ENCODE results near the gene HNRNPC. TPM values are rescaled to one million over a fixed set of nuclear protein-coding genes. Genes with fewer than 3 reads are reported as not detected.

HNRNPC gene
- total and polyA plus RNA-seq, 9 of the 15 experiments (the other 6 are each of a cell fraction or from before 2014, with no cell fraction given), result 679 to 1,557 (median 1,191) TPM

DNA sequence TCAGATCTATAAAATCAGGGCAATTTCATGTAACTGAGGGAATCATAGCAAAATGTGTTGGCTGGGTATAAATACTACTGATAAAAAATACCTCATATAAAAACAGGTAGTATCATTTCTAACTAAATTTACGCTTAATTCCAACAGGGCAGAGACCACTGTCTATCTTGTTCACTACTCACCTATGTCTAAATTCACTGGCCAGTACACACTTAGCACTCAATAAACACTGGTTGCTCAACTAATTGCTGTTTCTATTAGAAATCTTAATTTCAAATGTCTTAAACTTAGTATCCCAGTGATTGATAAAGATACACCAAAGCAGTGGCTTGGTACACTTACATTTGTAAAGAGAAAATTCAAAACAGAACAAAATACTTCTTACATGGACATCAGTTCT lies 55.6 kb downstream of the HNRNPC start:
- in situ Hi-C loops (cut with MboI), result no loop called here
- Histone ChIP-seq H3K27ac (ENCODE audit: extremely low read depth, low read depth, low read length) (no peak overlapping the region), H3K4me2 (ENCODE audit: insufficient read depth, low read length) (no peak overlapping the region), H3K36me3 (ENCODE audit: control insufficient read depth, insufficient read depth, low read length) (peaks cover 93% of the 10 kb centered on the region), H3K9me1 (ENCODE audit: control insufficient read depth, insufficient read depth, low read length) (no peaks in the 10 kb centered on the region), H2AFZ (ENCODE audit: low read depth, low read length) (no peak overlapping the region), H3K4me3 (no peak overlapping the region), H3K79me2 (ENCODE audit: control insufficient read depth, insufficient read depth, low read length) (peaks cover 65% of the 10 kb centered on the region), H3K27me3 (ENCODE audit: control insufficient read depth in 2 of 2, insufficient read depth in 2 of 2, low read length in 2 of 2) (no peaks in the 10 kb centered on the region), H4K20me1 (replicated peaks; ENCODE audit: control insufficient read depth, insufficient read depth, low read length) (peaks cover 5% of the 10 kb centered on the region; the same call in 1 of the 2 replicates), H3K4me1 (replicated peaks in 1 of 2; ENCODE audit: control insufficient read depth in 2 of 2, insufficient read depth in 2 of 2, low read length in 2 of 2) (no peaks in the 10 kb centered on the region), H3K9me3 (replicated peaks; ENCODE audit: control insufficient read depth, insufficient read depth, low read depth, low read length) (no peaks in the 10 kb centered on the region), H3K9ac (ENCODE audit: insufficient read depth in 1 of 2, low read depth in 2 of 2, low read length in 2 of 2) (no peak overlapping the region)
- ChIA-PET POLR2A (no interaction called here), CTCF (ENCODE audit: low intra/inter-chr PET ratio) (no interaction called here)
- no peak for DNase-seq (ENCODE audit: extremely low read depth in 1 of 4, low spot score in 3 of 4)
- 100% methylated on average over 1 of the region's 1 CpG for WGBS (ENCODE audit: insufficient coverage, low coverage, missing lambda C conversion rate)
- TF ChIP-seq, protein P1, sequence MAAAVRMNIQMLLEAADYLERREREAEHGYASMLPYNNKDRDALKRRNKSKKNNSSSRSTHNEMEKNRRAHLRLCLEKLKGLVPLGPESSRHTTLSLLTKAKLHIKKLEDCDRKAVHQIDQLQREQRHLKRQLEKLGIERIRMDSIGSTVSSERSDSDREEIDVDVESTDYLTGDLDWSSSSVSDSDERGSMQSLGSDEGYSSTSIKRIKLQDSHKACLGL (CRISPR knock-in tag; IDR thresholded peaks at IDR 0.05; ENCODE audit: borderline replicate concordance, poor library complexity, severe bottlenecking), result no peak
- TF ChIP-seq EZH2 (IDR thresholded peaks at IDR 0.05; ENCODE audit: borderline replicate concordance, low read depth, low read length) (no peak), ZNF12 (CRISPR knock-in tag; IDR thresholded peaks at IDR 0.05) (no peak), GATAD2A (IDR thresholded peaks at IDR 0.05) (no peak)
- TF ChIP-seq, protein P2, sequence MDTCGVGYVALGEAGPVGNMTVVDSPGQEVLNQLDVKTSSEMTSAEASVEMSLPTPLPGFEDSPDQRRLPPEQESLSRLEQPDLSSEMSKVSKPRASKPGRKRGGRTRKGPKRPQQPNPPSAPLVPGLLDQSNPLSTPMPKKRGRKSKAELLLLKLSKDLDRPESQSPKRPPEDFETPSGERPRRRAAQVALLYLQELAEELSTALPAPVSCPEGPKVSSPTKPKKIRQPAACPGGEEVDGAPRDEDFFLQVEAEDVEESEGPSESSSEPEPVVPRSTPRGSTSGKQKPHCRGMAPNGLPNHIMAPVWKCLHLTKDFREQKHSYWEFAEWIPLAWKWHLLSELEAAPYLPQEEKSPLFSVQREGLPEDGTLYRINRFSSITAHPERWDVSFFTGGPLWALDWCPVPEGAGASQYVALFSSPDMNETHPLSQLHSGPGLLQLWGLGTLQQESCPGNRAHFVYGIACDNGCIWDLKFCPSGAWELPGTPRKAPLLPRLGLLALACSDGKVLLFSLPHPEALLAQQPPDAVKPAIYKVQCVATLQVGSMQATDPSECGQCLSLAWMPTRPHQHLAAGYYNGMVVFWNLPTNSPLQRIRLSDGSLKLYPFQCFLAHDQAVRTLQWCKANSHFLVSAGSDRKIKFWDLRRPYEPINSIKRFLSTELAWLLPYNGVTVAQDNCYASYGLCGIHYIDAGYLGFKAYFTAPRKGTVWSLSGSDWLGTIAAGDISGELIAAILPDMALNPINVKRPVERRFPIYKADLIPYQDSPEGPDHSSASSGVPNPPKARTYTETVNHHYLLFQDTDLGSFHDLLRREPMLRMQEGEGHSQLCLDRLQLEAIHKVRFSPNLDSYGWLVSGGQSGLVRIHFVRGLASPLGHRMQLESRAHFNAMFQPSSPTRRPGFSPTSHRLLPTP (IDR thresholded peaks at IDR 0.05; ENCODE audit: borderline replicate concordance, extremely low read depth, insufficient read length), result no peak
- TF ChIP-seq, protein P3, sequence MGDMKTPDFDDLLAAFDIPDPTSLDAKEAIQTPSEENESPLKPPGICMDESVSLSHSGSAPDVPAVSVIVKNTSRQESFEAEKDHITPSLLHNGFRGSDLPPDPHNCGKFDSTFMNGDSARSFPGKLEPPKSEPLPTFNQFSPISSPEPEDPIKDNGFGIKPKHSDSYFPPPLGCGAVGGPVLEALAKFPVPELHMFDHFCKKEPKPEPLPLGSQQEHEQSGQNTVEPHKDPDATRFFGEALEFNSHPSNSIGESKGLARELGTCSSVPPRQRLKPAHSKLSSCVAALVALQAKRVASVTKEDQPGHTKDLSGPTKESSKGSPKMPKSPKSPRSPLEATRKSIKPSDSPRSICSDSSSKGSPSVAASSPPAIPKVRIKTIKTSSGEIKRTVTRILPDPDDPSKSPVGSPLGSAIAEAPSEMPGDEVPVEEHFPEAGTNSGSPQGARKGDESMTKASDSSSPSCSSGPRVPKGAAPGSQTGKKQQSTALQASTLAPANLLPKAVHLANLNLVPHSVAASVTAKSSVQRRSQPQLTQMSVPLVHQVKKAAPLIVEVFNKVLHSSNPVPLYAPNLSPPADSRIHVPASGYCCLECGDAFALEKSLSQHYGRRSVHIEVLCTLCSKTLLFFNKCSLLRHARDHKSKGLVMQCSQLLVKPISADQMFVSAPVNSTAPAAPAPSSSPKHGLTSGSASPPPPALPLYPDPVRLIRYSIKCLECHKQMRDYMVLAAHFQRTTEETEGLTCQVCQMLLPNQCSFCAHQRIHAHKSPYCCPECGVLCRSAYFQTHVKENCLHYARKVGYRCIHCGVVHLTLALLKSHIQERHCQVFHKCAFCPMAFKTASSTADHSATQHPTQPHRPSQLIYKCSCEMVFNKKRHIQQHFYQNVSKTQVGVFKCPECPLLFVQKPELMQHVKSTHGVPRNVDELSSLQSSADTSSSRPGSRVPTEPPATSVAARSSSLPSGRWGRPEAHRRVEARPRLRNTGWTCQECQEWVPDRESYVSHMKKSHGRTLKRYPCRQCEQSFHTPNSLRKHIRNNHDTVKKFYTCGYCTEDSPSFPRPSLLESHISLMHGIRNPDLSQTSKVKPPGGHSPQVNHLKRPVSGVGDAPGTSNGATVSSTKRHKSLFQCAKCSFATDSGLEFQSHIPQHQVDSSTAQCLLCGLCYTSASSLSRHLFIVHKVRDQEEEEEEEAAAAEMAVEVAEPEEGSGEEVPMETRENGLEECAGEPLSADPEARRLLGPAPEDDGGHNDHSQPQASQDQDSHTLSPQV (IDR thresholded peaks at IDR 0.05), result no peak
- TF ChIP-seq, protein P4, sequence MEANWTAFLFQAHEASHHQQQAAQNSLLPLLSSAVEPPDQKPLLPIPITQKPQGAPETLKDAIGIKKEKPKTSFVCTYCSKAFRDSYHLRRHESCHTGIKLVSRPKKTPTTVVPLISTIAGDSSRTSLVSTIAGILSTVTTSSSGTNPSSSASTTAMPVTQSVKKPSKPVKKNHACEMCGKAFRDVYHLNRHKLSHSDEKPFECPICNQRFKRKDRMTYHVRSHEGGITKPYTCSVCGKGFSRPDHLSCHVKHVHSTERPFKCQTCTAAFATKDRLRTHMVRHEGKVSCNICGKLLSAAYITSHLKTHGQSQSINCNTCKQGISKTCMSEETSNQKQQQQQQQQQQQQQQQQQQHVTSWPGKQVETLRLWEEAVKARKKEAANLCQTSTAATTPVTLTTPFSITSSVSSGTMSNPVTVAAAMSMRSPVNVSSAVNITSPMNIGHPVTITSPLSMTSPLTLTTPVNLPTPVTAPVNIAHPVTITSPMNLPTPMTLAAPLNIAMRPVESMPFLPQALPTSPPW (CRISPR knock-in tag; IDR thresholded peaks at IDR 0.05), result no peak
- no peak for ATAC-seq
- intact Hi-C loops (cut with micrococcal nuclease), result no loop called here
- no TSS peak for BruUV-seq (replicated peaks)
- no peak for FAIRE-seq
